Stimulated activated CD8-positive, alpha-beta memory T cell treated with anti-CD3 and anti-CD28 coated beads, Interleukin-4, amount 100 ng/mL, for 1 hour (primary cell): ENCODE results near the gene SNX9.

Experiments
- DNase-seq, 2 donors: peaks; one replicate each; pipeline ENCODE4 v3.0.0-alpha.2; 2020; ENCODE audit warnings: low read depth in 2 of 2, low spot score in 1 of 2

Gene SNX9

DNA sequence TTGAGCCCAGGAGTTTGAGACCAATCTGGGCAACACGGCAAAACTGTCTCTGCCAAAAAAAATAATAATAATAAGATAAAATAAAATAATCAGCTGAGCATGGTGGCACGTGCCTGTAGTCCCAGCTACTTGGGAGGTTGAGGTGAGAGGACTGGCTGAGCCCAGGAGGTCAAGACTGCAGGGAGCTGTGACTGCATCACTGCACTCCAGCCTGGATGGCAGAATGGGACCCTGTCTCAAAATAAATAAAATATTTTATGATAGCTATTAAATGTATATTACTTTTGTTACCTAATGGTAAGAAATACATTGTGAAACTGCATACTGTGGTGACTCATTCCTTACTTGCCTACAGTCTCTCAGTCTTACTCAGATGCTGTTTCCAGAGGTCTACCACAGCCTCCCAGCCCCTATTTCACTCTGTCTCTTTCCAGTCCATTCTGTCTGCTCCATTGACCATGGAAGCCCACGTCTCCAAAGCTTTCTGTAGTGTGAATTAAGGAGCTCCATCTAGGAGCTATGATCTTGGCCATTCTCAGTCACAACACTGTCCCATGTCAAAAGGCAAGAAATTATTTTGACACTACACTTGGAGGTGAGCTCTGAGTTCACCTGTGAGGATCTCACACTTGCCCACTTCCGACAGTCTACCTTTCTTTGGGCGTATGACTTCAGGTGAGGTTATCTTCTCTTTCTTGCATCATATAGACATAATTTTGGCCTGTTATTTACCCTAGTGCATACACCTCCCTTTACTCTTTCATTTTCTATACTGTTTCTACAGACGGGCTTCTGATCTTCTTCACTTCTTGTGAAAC lies 22.4 kb upstream of the SNX9 start:
- no peak for DNase-seq

GRCh38 chr6:157804448-157805327 lies 18.4 kb upstream of the SNX9 start:
- DNase-seq: no peak

DNA sequence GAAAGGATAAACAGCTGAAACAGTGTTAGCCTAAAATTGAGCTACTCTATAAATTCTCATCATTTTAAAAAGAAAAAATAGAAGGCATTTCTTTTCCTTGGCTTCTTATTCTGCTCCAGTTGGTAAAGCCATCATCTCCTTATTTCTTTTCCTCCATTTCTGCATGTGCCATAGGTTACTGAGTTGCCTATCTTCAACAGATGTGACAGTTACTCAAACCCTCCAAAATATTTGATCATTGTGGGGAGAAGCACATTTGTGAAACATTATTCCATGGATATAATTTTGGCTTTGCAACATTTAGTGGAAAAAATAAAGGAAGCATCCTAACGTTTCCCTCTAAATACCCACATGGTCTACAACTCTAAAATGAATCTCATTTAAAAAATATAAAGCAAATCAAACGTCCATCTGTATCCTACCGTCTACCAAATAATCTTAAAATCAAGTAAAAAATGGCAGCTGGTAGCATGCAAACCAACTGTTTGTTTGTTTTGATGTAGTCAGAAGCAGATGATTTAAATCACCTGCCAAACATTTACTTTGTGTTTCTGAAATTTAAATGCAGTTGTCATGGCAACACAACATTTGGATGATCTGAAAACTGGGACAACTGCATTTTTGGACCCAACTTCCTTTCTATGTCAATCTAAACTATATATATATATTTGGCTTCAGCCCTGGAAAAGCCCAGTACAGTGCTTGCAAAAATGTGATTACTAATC lies 16.8 kb upstream of the SNX9 start:
- DNase-seq: no peak

DNA sequence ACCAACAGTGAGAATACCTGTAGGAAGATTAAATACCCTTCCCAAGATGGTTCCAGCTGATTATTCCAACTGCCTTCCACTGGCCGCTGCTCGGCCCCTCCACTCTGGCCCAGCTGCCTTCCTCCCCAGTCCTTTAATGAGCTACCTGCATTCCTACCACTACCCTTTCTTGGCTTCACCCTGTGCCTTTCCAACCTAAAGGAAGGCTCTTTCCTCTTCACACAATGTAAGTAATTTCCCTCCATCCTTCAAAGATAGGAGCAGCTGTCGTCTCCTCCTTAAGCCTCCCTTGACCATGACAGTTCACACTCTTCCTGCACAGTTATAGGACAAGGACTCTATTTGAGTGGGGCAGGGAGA lies 16.2 kb upstream of the SNX9 start:
- DNase-seq: no peak

DNA sequence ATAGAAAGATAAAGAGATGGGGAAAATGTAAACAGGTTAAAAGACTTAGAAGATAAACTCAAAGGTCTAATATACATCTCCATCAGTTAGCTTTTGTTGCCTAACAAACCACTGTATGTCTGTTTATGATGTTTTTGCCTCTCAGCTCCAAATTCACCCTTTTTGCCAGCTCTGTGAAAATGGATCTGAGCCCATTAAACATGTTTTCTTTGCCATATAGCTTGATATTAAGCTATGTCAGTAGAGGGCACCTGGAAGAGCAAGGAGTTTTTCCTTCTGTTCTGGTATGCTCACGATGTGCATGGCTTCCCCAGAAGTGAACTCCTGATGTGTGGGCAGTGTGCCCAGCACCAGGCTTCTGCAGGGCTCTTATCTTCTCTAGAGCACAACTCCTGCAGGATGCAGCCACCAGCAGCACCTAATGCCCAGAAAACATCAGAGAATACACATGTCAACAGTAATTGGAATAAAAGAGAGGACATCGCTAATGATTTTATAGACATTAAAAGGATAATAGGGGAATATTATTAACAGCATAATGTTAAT lies 14.6 kb upstream of the SNX9 start:
- DNase-seq: no peak

- DNase-seq: no peak
Observed at GRCh38 chr6:157809613-157810012, 13.4 kb upstream of the SNX9 start.

GRCh38 chr6:157811137-157811475 lies 11.9 kb upstream of the SNX9 start:
- DNase-seq: no peak

DNA sequence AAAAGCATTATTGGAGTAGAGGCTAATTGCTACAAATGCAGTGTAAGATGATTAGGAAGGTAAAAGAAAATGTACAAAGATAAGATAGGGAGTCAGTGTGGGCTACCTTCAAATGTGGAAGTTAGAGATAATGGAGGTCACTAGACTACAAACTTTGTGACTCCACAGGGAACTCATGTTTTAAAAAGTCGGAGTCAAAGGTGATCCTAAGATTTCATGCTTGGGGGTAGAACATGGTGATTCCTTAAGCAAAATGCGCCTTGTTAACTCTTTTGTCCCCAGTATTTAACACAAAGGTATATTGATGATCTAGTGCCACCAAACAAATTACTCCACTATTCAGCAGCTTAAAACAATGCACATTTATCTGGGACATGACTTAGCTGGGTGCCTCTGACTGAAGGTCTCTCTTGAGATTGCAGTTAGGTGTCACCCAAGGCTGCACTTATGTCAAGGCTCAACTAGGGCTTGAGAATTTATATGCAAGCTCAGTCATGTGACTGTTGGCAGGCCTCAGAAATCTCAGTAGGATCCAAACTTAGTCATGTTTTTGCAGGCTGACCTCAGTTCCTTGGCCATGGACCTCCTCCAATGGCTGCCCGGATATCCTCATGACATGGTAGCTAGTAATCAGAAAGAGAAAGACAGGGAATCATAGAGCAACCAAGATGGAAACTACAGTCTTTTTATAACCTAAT lies 11.4 kb upstream of the SNX9 start:
- no peak for DNase-seq

DNA sequence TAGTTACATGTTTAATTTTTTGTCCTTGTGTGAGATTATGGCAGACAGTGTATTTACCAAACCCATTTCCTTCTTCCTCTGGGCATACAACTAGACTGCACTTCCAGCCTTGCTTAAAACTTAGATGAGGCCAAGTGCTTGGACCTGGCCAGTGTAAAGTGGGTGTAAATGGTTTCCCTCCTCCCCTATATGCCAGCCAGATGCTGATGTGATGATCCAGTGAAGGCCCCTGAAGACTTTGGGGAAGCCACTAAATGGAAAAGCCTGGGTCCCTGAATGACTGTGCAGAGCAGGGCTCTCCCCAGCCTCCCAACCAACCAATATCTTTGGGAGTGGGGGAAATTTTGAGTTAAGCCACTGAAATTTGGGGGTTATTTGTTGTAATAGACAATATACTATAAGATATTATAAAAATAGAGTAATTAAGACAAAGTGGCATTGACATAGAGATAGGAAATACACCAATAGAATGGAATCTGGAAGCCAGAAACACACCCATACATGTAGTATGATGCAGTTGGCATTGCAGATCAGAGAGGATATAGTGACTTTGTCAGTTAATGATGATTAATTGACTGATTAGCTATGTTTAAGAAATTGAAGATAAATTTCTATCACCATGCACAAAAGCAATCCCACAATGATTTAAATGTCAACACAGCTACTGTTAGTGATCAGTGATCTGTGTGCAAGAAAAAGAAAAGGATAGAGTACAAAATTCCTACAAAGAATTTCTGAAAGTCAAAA lies 10.4 kb upstream of the SNX9 start:
- DNase-seq: no peak

DNA sequence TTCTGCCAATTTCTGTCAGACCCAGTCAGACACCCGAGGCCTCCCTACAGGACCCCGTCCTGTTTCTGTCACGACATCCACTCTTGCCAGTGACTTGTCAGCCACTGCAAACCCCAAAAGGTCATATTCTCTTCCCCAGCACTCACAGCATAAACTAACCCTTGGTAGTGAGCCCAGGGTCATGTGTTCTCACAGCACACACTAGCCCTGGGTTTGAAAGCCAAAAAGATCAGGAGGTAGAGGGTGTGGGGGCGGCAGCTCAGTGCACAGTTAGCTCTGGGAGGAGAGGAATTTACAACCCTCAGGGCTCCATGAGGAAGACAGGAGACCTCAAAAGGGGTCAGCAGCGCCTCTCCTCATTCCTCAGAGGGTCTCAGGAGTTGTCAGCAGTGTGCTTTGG lies 9.9 kb upstream of the SNX9 start:
- no peak for DNase-seq

GRCh38 chr6:157813750-157814455 lies 9.1 kb upstream of the SNX9 start:
- no peak for DNase-seq

GRCh38 chr6:157814883-157815282 lies 8.2 kb upstream of the SNX9 start:
- DNase-seq: no peak

DNA sequence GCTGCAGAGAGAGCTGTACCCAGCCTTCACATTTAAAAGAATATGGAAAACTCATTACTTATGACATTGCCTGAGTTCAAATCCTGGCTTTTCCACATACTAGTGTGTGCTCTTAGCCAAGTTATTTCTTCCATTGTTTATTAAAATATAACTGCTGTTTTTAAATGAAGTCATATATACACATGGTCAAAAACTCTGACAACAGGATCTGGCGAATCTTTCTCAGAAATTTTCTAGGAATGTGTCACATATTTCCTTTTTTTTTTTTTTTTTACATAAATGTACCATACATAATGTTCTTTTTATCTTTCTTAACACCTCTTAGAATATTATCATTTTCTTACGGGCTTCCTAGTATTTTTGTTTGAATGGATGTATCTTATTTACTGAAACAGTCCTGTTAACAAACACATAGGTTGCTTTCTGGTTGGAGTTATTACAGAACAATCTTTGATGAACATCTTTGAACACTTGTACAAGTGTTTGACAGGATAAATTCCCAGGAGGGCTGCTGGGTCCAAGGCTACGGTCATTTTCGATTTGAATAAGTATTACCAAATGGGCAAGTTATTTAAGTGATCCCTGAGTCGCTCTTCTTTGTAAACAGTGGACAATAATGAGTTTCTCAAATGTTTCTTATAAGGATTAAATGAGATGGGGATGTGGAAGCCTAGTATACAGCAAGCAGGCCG lies 1.6 kb upstream of the SNX9 start:
- no peak for DNase-seq

GRCh38 chr6:157822245-157823000 lies 623 bp upstream of the SNX9 start:
- no peak for DNase-seq

- DNase-seq: peak in 1 of 2 donors; percentile 42
Observed at GRCh38 chr6:157823528-157824370, 703 bp downstream of the SNX9 start.

GRCh38 chr6:157825243-157825904 lies 2.3 kb downstream of the SNX9 start:
- DNase-seq: no peak
